DMS53 (cell line): ENCODE measurements around the gene MGAT4A.
A peak's percentile ranks its signal among the peaks of the same experiment; 100 is the strongest.
"Not testable (repeated sequence)": the region's sequence is repeated elsewhere in the genome, so short reads cannot be mapped to it uniquely, and the experiment has no call there.

Experiments
- DNase-seq: peaks from one replicate; lab custom pipeline; 2025; lab: John Stamatoyannopoulos, UW

The MGAT4A gene

GRCh38 chr2:98607741-98608115, 123.2 kb downstream of the MGAT4A start:
- DNase-seq: peak; percentile 73

- DNase-seq: no peak
Observed at GRCh38 chr2:98607104-98607503, 123.8 kb downstream of the MGAT4A start.

DNA sequence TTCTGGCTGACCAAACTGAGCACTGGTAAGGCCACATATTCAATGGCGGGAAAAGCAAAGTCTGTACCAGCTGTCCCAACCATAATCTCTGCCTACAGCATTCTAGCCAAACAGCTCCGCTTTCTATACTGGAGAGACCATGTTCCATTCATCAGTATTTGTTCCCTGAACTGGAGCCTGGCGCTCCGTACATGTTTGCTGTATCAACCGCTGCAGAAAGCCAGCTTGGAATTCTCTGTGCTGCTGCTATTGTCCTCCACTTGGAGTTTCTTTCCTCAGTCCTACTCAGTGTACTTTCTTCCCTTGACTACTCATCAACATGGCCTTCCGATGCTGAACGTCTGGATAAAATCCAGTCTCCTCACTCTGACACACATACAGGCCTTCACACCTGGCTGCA, 124.5 kb downstream of the MGAT4A start:
- no peak for DNase-seq

GRCh38 chr2:98605076-98605475, 125.9 kb downstream of the MGAT4A start:
- no peak for DNase-seq

GRCh38 chr2:98604547-98604946, 126.4 kb downstream of the MGAT4A start:
- no peak for DNase-seq

DNA sequence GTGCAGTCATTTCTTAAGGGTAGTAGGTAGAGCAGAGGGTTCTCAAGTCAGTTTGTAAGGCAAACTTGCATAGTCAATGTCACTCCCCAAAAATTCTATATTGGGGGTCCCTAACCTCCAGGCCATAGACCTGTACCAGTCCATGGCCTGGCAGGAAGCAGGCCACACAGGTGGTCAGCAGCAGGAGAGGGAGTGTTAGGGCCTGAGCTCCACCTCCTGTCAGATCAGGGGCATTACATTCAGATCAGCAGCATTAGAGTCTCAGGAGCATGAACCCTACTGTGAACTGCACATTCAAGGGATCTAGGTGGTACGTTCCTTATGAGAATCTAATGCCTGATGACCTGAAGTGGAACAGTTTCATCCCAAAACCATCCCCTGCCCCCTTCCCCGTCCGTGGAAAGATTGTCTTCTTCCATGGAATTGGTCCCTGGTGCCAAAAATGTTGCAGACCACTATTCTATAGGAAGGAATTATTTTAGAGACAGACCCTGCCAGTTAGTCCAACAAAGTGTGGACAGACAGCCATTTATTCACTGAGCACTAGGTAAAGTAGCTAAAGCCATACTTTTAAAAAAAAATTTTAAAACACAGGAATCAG, 129.3 kb downstream of the MGAT4A start:
- peak; percentile 90 for DNase-seq

- peak; percentile 78 for DNase-seq
Observed at GRCh38 chr2:98598781-98599428, 132.0 kb downstream of the MGAT4A start.

DNA sequence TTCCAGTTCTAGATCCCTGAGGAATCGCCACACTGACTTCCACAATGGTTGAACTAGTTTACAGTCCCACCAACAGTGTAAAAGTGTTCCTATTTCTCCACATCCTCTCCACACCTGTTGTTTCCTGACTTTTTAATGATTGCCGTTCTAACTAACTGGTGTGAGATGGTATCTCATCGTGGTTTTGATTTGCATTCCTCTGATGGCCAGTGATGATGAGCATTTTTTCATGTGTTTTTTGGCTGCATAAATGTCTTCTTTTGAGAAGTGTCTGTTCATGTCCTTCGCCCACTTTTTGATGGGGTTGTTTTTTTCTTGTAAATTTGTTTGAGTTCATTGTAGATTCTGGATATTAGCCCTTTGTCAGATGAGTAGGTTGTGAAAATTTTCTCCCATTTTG, 136.3 kb downstream of the MGAT4A start:
- not testable (repeated sequence) for DNase-seq

- no peak for DNase-seq
Observed at GRCh38 chr2:98592565-98592964, 138.4 kb downstream of the MGAT4A start.

DNA sequence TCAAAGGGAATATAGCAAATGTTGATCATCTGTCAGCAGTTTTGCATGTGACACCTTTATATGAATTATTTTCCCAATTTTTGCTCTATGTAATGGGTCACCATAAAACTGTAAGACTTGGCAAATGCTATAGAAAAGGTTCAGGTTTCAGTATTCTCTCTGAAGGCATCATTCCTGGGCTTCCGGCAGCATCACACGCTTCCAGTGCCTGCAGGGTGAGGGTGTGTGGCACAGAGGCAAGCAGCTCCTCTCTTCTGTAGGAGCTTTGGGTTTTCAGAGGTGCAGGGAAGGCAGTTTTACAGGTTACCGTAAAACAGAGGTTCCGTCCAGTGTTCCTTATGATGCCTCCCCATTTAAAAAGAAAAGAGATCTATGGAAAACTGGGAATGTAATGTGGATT, 141.4 kb downstream of the MGAT4A start:
- no peak for DNase-seq

- DNase-seq: no peak
Observed at GRCh38 chr2:98588880-98589431, 142.0 kb downstream of the MGAT4A start.

DNA sequence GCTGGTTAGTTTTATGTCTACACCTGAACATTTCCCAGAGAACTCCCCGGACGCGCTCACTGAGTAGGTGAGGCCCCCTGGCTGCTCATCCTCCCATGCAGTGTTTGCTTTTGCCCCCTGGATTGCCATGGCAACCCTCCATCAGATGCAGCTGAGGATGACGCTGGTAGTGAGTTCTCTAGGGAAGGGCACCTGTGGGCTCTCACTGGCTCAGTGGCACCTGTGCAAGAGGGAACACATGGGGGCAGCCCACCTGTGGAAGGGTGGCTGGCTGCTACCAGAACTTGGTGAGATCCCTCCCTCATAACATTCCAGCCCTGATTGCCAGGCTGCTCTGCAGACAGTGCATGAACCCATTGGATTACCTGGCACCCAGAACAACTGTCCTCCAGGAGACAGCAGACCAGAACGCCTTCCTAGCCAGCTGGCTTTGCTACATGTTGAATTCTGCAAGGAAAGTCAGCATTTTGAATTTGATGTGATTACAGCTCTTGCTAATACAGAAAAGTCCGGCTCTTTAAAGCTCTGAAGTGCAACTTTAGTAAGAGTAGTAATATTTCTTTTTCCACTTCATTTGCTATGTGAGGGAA, 144.3 kb downstream of the MGAT4A start:
- no peak for DNase-seq

DNA sequence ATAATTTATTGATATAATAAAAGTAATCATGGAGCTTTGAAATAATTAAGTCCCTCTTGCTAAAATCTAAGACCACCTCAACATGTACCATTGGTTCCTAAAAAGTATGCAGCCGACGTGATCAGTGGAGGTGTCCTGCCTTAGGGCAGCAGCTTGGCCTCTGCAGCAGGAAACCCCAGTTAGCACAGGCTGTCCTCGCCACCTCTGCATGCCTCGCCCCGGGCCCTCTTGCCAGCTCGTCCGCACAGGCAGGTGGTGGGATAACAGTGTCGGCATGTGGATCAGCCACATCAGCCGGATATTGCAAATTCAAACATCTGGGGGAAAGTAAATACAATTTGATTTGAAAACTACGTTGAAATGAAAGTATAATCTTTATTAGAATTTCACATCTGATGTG, 145.5 kb downstream of the MGAT4A start:
- DNase-seq: no peak

GRCh38 chr2:98583816-98584618, 146.9 kb downstream of the MGAT4A start:
- peak; percentile 97 for DNase-seq

DNA sequence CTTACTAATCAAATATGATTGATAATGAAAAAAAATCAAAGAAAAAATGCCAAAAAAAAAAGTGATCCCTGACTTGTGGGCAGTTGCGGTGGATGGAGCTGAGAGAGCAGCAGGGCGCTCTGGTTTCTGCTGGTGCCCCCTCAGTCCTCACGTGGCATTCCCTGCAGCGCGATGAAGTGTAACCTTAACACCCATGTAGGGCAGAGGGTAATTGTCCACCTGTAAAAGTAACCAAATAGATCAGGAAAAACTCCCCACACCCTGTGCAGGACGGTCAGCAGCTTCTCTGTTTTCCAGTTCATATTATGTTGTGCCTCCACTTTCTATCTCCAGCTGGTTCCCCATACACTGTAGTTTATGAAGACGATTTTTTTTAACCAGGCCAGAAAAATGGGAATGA, 147.7 kb downstream of the MGAT4A start:
- DNase-seq: no peak

GRCh38 chr2:98582523-98582922, 148.4 kb downstream of the MGAT4A start:
- DNase-seq: no peak

GRCh38 chr2:98580656-98581284, 150.2 kb downstream of the MGAT4A start:
- no peak for DNase-seq

DNA sequence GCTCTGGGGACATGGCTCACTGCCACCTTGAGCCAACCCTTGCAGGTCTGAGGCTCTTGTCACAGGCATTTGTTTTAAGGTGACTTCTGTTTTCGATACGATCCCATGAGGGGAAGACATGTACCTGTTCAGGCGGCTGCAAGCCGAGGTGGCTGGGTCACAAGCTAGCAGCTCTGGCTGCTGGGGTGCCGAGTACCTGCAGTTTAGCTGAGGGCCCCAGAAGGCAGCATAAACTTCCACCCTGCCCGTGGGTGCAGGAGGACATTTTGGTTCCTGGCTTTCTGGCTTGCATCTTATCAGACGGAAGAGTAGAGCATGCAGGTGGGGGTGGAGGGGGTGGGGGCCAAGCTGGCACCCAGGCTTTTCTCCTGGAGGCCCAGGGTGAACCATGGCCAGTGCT, 151.0 kb downstream of the MGAT4A start:
- DNase-seq: no peak

DNA sequence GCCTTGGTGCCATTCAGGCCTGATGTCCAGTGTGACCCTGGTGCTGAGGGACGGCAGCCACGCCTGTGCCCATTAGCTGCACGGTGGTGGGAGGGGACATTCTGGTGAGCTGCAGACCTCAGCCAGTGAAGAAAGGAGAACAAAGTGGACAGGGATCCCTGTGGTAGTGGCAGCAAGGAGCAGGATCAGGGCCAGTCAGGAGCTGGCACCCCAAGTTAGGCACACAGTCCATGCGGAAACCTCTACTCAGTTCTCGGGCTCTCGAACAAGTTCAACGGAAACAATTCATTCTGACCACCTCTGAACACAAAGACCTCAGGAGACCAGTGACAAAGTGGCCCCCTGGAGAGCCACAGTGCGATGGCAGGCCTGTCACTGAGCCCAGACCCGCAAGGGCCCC, 152.7 kb downstream of the MGAT4A start:
- no peak for DNase-seq

- peak; percentile 39 for DNase-seq
Observed at GRCh38 chr2:98577313-98577712, 153.6 kb downstream of the MGAT4A start.

DNA sequence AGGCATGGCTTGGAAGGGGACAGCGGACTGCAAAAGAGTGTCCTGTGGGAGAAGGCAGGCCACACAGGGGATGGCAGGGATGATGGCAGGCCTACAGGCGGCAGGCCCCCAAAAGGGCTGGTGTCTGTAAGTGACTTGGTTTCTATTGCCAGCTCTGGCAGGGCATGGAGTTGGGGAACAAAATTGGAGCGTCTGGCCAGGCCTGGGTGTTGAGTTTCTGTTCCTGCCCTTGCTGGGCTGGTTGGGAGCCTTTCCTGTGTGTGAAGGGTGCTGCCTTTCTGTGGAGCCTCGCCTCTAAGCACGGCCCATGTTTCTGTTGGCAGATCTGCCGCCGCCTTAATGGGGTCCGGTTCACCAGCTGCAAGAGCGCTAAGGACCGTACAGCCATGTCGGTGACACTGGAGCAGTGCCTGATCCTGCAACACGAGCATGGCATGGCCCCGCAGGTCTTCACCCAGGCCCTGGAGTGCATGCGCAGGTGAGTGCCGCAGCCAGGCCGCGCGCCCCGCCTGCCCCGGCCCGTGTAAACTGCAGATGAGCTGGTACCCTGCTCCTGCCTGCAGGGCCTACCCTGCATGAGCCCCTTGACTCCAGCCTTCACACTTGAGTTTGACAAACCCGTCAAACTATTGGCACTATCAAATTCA, 154.1 kb downstream of the MGAT4A start:
- DNase-seq: no peak

DNA sequence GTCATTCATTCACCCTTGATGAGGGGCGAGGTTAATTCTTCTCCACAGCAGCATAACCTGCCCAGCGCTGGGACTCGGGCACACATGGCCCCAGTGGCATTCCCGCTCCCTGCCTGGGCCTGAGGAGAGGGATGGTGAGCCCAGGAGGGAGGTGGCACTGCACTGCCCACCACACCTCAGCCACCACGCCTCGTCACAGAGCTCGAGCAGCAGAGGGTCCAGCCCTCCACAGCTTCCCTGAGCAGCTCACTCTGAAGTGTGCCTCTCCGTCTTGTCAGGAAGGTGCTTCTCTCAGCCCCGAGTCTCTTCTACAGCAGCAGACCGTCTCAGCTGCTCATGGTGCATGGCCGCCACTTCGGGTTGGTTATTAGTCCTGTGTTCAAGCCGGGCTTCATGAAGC, 157.5 kb downstream of the MGAT4A start:
- no peak for DNase-seq
